GM23248 (cell line): ENCODE results near the gene PCDHGB6. TPM values are rescaled to one million over a fixed set of nuclear protein-coding genes. Genes with fewer than 3 reads are reported as not detected.
"Not testable (repeated sequence)": the region's sequence is repeated elsewhere in the genome, so short reads cannot be mapped to it uniquely, and the experiment has no call there.

Experiments
- DNase-seq: peaks from one replicate; pipeline ENCODE4 v3.0.0-alpha.2; 2015
- H2AFZ ChIP-seq: fragments of 200-600 bp; sonication (generic); 2 replicates; pipeline ENCODE4 v1.6.1; 2016; ENCODE audit warnings: antibody characterized with exemption
- H3F3A ChIP-seq: fragments of 200-600 bp; sonication (generic); 2 replicates; pipeline ENCODE4 v1.6.1; 2016; ENCODE audit warnings: mild to moderate bottlenecking, antibody characterized with exemption, mixed run types; ENCODE audit not compliant: insufficient read depth
- H3K27ac ChIP-seq: fragments of 200-600 bp; sonication (generic); 2 replicates; pipeline ENCODE4 v1.5.1; 2016; ENCODE audit warnings: mild to moderate bottlenecking
- H3K27me3 ChIP-seq: fragments of 200-600 bp; sonication (generic); replicated peaks from 2 replicates; pipeline ENCODE4 v1.6.1; 2016; ENCODE audit warnings: mild to moderate bottlenecking; ENCODE audit not compliant: insufficient read depth
- H3K36me3 ChIP-seq: fragments of 200-600 bp; sonication (generic); 2 replicates; pipeline ENCODE4 v1.6.1; 2016; ENCODE audit warnings: low read depth, mild to moderate bottlenecking
- H3K4me1 ChIP-seq: fragments of 200-600 bp; sonication (generic); 2 replicates; pipeline ENCODE4 v1.6.1; 2016; ENCODE audit warnings: mild to moderate bottlenecking; ENCODE audit not compliant: insufficient read depth
- H3K4me2 ChIP-seq: fragments of 200-600 bp; sonication (generic); one replicate; pipeline ENCODE4 v1.6.1; 2016; ENCODE audit warnings: mild to moderate bottlenecking; ENCODE audit not compliant: unreplicated experiment
- H3K4me3 ChIP-seq: fragments of 200-600 bp; sonication (generic); 2 replicates; pipeline ENCODE4 v1.5.1; 2016; ENCODE audit warnings: mild to moderate bottlenecking
- H3K79me2 ChIP-seq: fragments of 200-600 bp; sonication (generic); 2 replicates; pipeline ENCODE4 v1.6.1; 2016; ENCODE audit warnings: mild to moderate bottlenecking; ENCODE audit not compliant: insufficient read depth
- H3K9ac ChIP-seq: fragments of 200-600 bp; sonication (generic); 2 replicates; pipeline ENCODE4 v1.6.1; 2016; ENCODE audit warnings: mild to moderate bottlenecking
- H3K9me2 ChIP-seq: fragments of 200-600 bp; sonication (generic); 2 replicates; pipeline ENCODE4 v1.6.1; 2016; ENCODE audit warnings: mixed run types, mild to moderate bottlenecking, moderate library complexity; ENCODE audit not compliant: insufficient read depth
- H3K9me3 ChIP-seq: fragments of 200-600 bp; sonication (generic); one replicate; pipeline ENCODE4 v1.6.1; 2017; ENCODE audit warnings: low read depth
- H4K20me1 ChIP-seq: fragments of 200-600 bp; sonication (generic); 2 replicates; pipeline ENCODE4 v1.6.0; 2016; ENCODE audit not compliant: insufficient read depth
- EZH2 ChIP-seq: fragments of 200-600 bp; sonication (generic); IDR thresholded peaks from 2 replicates; pipeline ENCODE4 v1.6.1; 2018; ENCODE audit warnings: antibody characterized with exemption, mild to moderate bottlenecking; ENCODE audit not compliant: insufficient read depth, poor library complexity, severe bottlenecking
- EZH2phosphoT487 ChIP-seq: fragments of 200-600 bp; sonication (generic); IDR thresholded peaks from 2 replicates; pipeline ENCODE4 v1.6.1; 2018; ENCODE audit warnings: antibody characterized with exemption, moderate library complexity, mild to moderate bottlenecking, low read depth; ENCODE audit not compliant: insufficient read depth
- WGBS, 2 experiments: methylation state at CpG; one replicate each; pipeline ENCODE4 v1.1.6; 2015 to 2017; ENCODE audit warnings: low lambda C conversion rate in 2 of 2, low coverage in 1 of 2; ENCODE audit errors: missing lambda C conversion rate in 2 of 2; 5-methylcytosine and 5-hydroxymethylcytosine counted together
- in situ Hi-C: fragments of 300-500 bp; cut with MboI; formaldehyde crosslinking; loops from 2 replicates; pipeline ENCODE4 v1.15.0; 2020
- polyA plus RNA-seq: library from polyadenylated mRNA; unstranded; fragments of >200 nt; fragmentation: Nextera tagmentation; extraction: Ambion mirVana; gene quantifications from 2 replicates; pipeline ENCODE4 v1.2.1, GENCODE V29; 2016
- total RNA-seq: library from RNA; depleted of rRNA; stranded (reverse); fragments of >200 nt; shearing (Covaris generic); gene quantifications from 2 replicates; pipeline ENCODE4 v1.2.3, GENCODE V29; 2014; rRNA removed

PCDHGB6 gene
- 1.9 and 4.3 TPM in 2 replicates for total RNA-seq
- 3.0 and 3.2 TPM in 2 replicates for polyA plus RNA-seq

DNA sequence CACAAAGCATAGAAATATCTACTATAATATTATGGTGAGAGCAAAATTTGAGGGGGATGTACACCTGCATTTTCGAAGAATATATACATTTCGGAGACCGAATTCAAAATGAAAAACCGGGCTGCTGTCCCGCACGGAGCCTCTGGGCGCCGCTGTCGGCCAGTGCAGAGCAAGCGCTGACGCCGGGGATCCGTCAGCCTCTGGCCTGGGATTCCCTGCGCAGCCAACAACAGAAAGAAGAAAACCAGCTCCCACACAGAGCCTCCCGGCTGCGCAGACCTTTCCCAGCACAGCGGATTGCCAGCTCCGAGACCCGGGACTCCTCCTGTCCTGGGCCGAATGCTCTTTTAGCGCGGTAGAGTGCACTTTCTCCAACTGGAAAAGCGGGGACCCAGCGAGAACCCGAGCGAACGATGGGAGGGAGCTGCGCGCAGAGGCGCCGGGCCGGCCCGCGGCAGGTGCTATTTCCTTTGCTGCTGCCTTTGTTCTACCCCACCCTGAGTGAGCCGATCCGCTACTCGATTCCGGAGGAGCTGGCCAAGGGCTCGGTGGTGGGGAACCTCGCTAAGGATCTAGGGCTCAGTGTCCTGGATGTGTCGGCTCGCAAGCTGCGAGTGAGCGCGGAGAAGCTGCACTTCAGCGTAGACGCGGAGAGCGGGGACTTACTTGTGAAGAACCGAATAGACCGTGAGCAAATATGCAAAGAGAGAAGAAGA is at the start of gene PCDHGB6:
Gene PCDHGB6 (plus strand): TSS at position 232 of the 716 bp plus-strand sequence. CDS start 182 bp downstream, at position 414.
- Histone ChIP-seq H2AFZ (peak within 1 kb of the TSS; percentile 74), H3K4me3 (peak within 1 kb of the TSS; percentile 68), H3K9ac (peak within 1 kb of the TSS; percentile 56; the same call in 1 of the 2 replicates), H3K27ac (0 out of 2 replicates have a peak within 1 kb of the TSS, but pooled peaks have one; percentile 13), H3K4me2 (peak within 1 kb of the TSS; percentile 67)
- H4K20me1 ChIP-seq, H3K4me1 ChIP-seq, in situ Hi-C loops, H3K36me3 ChIP-seq, H3K9me2 ChIP-seq, H3K27me3 ChIP-seq, H3K79me2 ChIP-seq, H3F3A ChIP-seq, H3K9me3 ChIP-seq: not testable (repeated sequence)
- WGBS, 2 experiments: 10 to 12% methylated on average over 41 to 47 of the region's 51 CpGs
- peak; percentile 86 for DNase-seq

DNA sequence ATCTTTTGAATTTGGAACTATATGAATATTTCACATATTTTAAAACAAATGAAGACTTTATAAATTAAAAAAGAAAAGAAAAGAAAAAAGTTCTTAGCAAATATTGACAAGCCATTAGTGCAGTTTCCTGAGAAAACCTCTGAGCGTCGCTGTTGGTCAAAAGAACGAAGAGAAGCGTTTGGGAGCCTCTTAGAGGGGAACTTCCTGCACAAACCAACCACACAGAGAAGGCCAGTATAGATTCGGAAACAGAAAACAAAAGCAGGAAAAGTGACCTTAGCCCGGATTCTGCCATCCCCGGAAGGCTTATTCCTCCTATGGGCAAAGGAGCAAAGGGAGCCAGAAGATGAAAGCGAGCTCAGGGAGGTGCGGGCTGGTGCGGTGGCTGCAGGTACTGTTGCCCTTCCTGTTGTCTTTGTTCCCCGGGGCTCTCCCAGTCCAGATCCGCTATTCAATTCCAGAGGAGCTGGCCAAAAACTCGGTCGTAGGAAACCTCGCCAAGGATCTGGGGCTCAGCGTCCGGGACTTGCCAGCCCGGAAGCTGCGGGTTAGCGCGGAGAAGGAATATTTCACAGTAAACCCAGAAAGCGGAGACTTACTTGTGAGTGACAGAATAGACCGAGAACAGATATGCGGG is 47.9 kb upstream of the PCDHGB6 start, which contains the start of gene PCDHGB2:
Gene PCDHGB2 (plus strand): TSS at position 205 of the 637 bp plus-strand sequence. CDS start 142 bp downstream, at position 347.
- no peak within 1 kb of the TSS for H3K27ac ChIP-seq
- no peaks in the 10 kb centered on the region for H4K20me1 ChIP-seq
- H3K79me2 ChIP-seq: peaks cover 6% of the 10 kb centered on the region; the same call in 1 of the 2 replicates
- peak; percentile 44 for DNase-seq
- no peaks in the 10 kb centered on the region; the same call in 1 of the 2 replicates for H3K36me3 ChIP-seq
- no peaks in the 10 kb centered on the region for H3F3A ChIP-seq
- H3K4me2 ChIP-seq: no peak within 1 kb of the TSS
- H3K9me2 ChIP-seq: no peaks in the 10 kb centered on the region
- H3K4me3 ChIP-seq: peak within 1 kb of the TSS; percentile 40; the same call in 1 of the 2 replicates
- H3K27me3 ChIP-seq: no peaks in the 10 kb centered on the region
- 27 to 34% methylated on average over 24 of the region's 24 CpGs for WGBS, 2 experiments
- no peak within 1 kb of the TSS for H3K9ac ChIP-seq
- in situ Hi-C loops: no loop called here
- 0 out of 2 replicates have a peak within 1 kb of the TSS, but pooled peaks have one; percentile 37 for H2AFZ ChIP-seq
- H3K9me3 ChIP-seq: peaks cover 7% of the 10 kb centered on the region
- H3K4me1 ChIP-seq: no peaks in the 10 kb centered on the region
- TF ChIP-seq EZH2 (no peak), EZH2phosphoT487 (no peak)

DNA sequence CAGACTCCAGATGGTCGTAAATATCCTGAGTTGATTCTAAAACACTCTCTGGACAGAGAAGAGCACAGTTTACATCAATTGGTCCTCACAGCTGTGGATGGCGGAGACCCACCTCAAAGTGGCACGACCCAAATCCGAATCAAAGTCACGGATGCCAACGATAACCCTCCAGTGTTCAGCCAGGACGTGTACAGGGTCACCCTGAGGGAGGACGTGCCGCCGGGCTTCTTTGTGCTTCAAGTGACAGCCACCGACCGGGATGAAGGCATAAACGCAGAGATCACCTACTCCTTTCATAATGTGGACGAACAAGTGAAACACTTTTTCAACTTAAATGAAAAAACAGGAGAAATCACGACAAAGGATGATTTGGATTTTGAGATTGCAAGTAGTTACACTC is 47.1 kb upstream of the PCDHGB6 start:
- Histone ChIP-seq H4K20me1 (no peaks in the 10 kb centered on the region), H3K4me3 (0 out of 2 replicates have a peak overlapping the region, but pooled peaks have one; percentile 40), H3K27me3 (no peaks in the 10 kb centered on the region), H3K9me3 (peaks cover 7% of the 10 kb centered on the region), H2AFZ (no peak overlapping the region), H3K4me1 (no peaks in the 10 kb centered on the region), H3K4me2 (no peak overlapping the region), H3K9ac (no peak overlapping the region), H3K27ac (no peak overlapping the region), H3K79me2 (peaks cover 6% of the 10 kb centered on the region; the same call in 1 of the 2 replicates), H3F3A (no peaks in the 10 kb centered on the region), H3K36me3 (no peaks in the 10 kb centered on the region; the same call in 1 of the 2 replicates), H3K9me2 (no peaks in the 10 kb centered on the region)
- DNase-seq: no peak
- TF ChIP-seq EZH2 (no peak), EZH2phosphoT487 (no peak)
- in situ Hi-C loops: no loop called here
- WGBS, 2 experiments: 47% methylated on average over 15 of the region's 15 CpGs

GRCh38 chr5:141362719-141363118 is 45.1 kb upstream of the PCDHGB6 start:
- H2AFZ ChIP-seq: no peak overlapping the region
- no peak overlapping the region for H3K27ac ChIP-seq
- no peaks in the 10 kb centered on the region for H3K27me3 ChIP-seq
- H3K9me2 ChIP-seq: no peaks in the 10 kb centered on the region
- in situ Hi-C loops: no loop called here
- no peaks in the 10 kb centered on the region for H3F3A ChIP-seq
- no peak overlapping the region for H3K9ac ChIP-seq
- no peak for TF ChIP-seq EZH2phosphoT487
- DNase-seq: no peak
- no peaks in the 10 kb centered on the region for H3K4me1 ChIP-seq
- H4K20me1 ChIP-seq: no peaks in the 10 kb centered on the region
- no peaks in the 10 kb centered on the region; the same call in 1 of the 2 replicates for H3K36me3 ChIP-seq
- H3K9me3 ChIP-seq: peaks cover 7% of the 10 kb centered on the region
- H3K4me2 ChIP-seq: no peak overlapping the region
- no peak overlapping the region for H3K4me3 ChIP-seq
- peaks cover 6% of the 10 kb centered on the region; the same call in 1 of the 2 replicates for H3K79me2 ChIP-seq
